HEK293 (cell line): ENCODE measurements around the gene CLEC4G.
A peak's percentile ranks its signal among the peaks of the same experiment; 100 is the strongest.

Experiments used
- CTCF ChIA-PET: fragments of 350-600 bp; formaldehyde crosslinking; extraction: SDS; loops from one replicate; lab custom pipeline; 2021; ENCODE audit warnings: antibody characterized with exemption; lab: Yijun Ruan, JAX
- POLR2A ChIA-PET: fragments of 300-600 bp; formaldehyde crosslinking; extraction: SDS; loops from one replicate; lab custom pipeline; 2020; ENCODE audit warnings: antibody characterized with exemption, inconsistent platforms; lab: Yijun Ruan, JAX
- H3K27ac ChIP-seq: fragments of 200-500 bp; sonication (Bioruptor generic); 2 replicates; pipeline ENCODE4 v1.5.1; 2014; ENCODE audit warnings: low read depth, low read length, control low read depth, inconsistent platforms; ENCODE audit errors: extremely low read depth
- H3K36me3 ChIP-seq, 2 experiments: fragments of 200-500 bp in 1 of 2; sonication (Bioruptor generic) in 1 of 2; 1 replicate in 1 of 2; 2 replicates in 1 of 2; pipeline ENCODE4 v1.5.1; 2014 to 2017; ENCODE audit warnings: inconsistent platforms in 2 of 2, low read length in 2 of 2; ENCODE audit not compliant: control insufficient read depth in 2 of 2, insufficient read depth in 1 of 2
- H3K4me1 ChIP-seq: fragments of 200-500 bp; sonication (Bioruptor generic); 2 replicates; pipeline ENCODE4 v1.5.1; 2014; ENCODE audit warnings: mild to moderate bottlenecking, low read length, inconsistent platforms; ENCODE audit not compliant: control insufficient read depth, insufficient read depth
- H3K4me3 ChIP-seq: 2 replicates; pipeline ENCODE4 v1.5.1; 2011; ENCODE audit warnings: low read depth, mild to moderate bottlenecking, control low read depth, low read length, moderate library complexity
- H3K9me3 ChIP-seq: fragments of 200-500 bp; sonication (Bioruptor generic); 2 replicates; pipeline ENCODE4 v1.5.1; 2014; ENCODE audit warnings: low read depth, low read length, inconsistent platforms; ENCODE audit not compliant: control insufficient read depth, insufficient read depth
- BCL11A ChIP-seq: fragments of 450-650 bp; formaldehyde crosslinking; IDR thresholded peaks from 2 replicates; pipeline ENCODE4 v1.5.1; 2016; ENCODE audit warnings: low read depth, missing biosample characterization, missing genetic modification characterization
- HOXD13 ChIP-seq: sonication (generic); formaldehyde crosslinking; IDR thresholded peaks from 2 replicates; pipeline ENCODE4 v1.8.0; 2022; ENCODE audit warnings: missing genetic modification reagents, borderline replicate concordance
- MEIS1 ChIP-seq: sonication (generic); formaldehyde crosslinking; IDR thresholded peaks from 2 replicates; pipeline ENCODE4 v1.8.1; 2022; ENCODE audit warnings: missing genetic modification reagents, mild to moderate bottlenecking, borderline replicate concordance
- SCRT1 ChIP-seq: fragments of 450-650 bp; formaldehyde crosslinking; IDR thresholded peaks from 2 replicates; pipeline ENCODE4 v1.5.1; 2016; ENCODE audit warnings: missing biosample characterization, missing genetic modification characterization, borderline replicate concordance
- WT1 ChIP-seq: fragments of 450-650 bp; formaldehyde crosslinking; IDR thresholded peaks from 2 replicates; pipeline ENCODE4 v1.5.1; 2016; ENCODE audit warnings: missing biosample characterization, missing genetic modification characterization
- ZEB2 ChIP-seq: fragments of 450-650 bp; formaldehyde crosslinking; IDR thresholded peaks from 2 replicates; pipeline ENCODE4 v1.5.1; 2016; ENCODE audit warnings: missing biosample characterization, missing genetic modification characterization
- ZNF121 ChIP-seq: fragments of 450-650 bp; formaldehyde crosslinking; IDR thresholded peaks from 2 replicates; pipeline ENCODE4 v1.5.1; 2016; ENCODE audit warnings: missing biosample characterization, missing genetic modification characterization
- ZNF146 ChIP-seq: fragments of 450-650 bp; formaldehyde crosslinking; IDR thresholded peaks from 2 replicates; pipeline ENCODE4 v1.5.1; 2016; ENCODE audit warnings: missing biosample characterization, missing genetic modification characterization
- ZNF214 ChIP-seq: fragments of 450-650 bp; formaldehyde crosslinking; IDR thresholded peaks from 2 replicates; pipeline ENCODE4 v1.5.1; 2017; ENCODE audit warnings: missing biosample characterization, mild to moderate bottlenecking, missing genetic modification characterization, borderline replicate concordance
- ZNF223 ChIP-seq: fragments of 450-650 bp; formaldehyde crosslinking; IDR thresholded peaks from 2 replicates; pipeline ENCODE4 v1.5.1; 2016; ENCODE audit warnings: missing biosample characterization, missing genetic modification characterization
- ZNF266 ChIP-seq: fragments of 450-650 bp; formaldehyde crosslinking; IDR thresholded peaks from 2 replicates; pipeline ENCODE4 v1.5.1; 2016; ENCODE audit warnings: missing biosample characterization, missing genetic modification characterization, low read depth
- ZNF324 ChIP-seq: fragments of 450-650 bp; formaldehyde crosslinking; IDR thresholded peaks from 2 replicates; pipeline ENCODE4 v1.5.1; 2016; ENCODE audit warnings: missing biosample characterization, missing genetic modification characterization
- ZNF391 ChIP-seq: fragments of 450-650 bp; formaldehyde crosslinking; IDR thresholded peaks from 2 replicates; pipeline ENCODE4 v1.5.1; 2016; ENCODE audit warnings: low read depth, missing biosample characterization, missing genetic modification characterization, borderline replicate concordance
- ZNF404 ChIP-seq: fragments of 450-650 bp; formaldehyde crosslinking; IDR thresholded peaks from 2 replicates; pipeline ENCODE4 v1.5.1; 2017; ENCODE audit warnings: missing biosample characterization, missing genetic modification characterization
- ZNF530 ChIP-seq: fragments of 450-650 bp; formaldehyde crosslinking; IDR thresholded peaks from 2 replicates; pipeline ENCODE4 v1.5.1; 2016; ENCODE audit warnings: low read depth, missing biosample characterization, missing genetic modification characterization
- ZNF558 ChIP-seq: fragments of 450-650 bp; formaldehyde crosslinking; IDR thresholded peaks from 2 replicates; pipeline ENCODE4 v1.5.1; 2016; ENCODE audit warnings: missing biosample characterization, missing genetic modification characterization
- ZNF571 ChIP-seq: fragments of 450-650 bp; formaldehyde crosslinking; IDR thresholded peaks from 2 replicates; pipeline ENCODE4 v1.5.0; 2017; ENCODE audit warnings: missing biosample characterization, missing genetic modification characterization
- ZNF610 ChIP-seq: fragments of 450-650 bp; formaldehyde crosslinking; IDR thresholded peaks from 2 replicates; pipeline ENCODE4 v1.5.1; 2016; ENCODE audit warnings: missing biosample characterization, missing genetic modification characterization, borderline replicate concordance
- ZNF664 ChIP-seq: fragments of 450-650 bp; formaldehyde crosslinking; IDR thresholded peaks from 2 replicates; pipeline ENCODE4 v1.5.1; 2016; ENCODE audit warnings: missing biosample characterization, missing genetic modification characterization
- ZNF785 ChIP-seq: fragments of 450-650 bp; formaldehyde crosslinking; IDR thresholded peaks from 2 replicates; pipeline ENCODE4 v1.5.1; 2016; ENCODE audit warnings: missing biosample characterization, missing genetic modification characterization
- ZNF843 ChIP-seq: fragments of 450-650 bp; formaldehyde crosslinking; IDR thresholded peaks from 2 replicates; pipeline ENCODE4 v1.5.1; 2016; ENCODE audit warnings: missing biosample characterization, missing genetic modification characterization
- TF ChIP-seq, protein P1 (sequence below): fragments of 450-650 bp; formaldehyde crosslinking; conservative IDR thresholded peaks from 2 replicates; pipeline ENCODE4 v1.5.1; 2016; ENCODE audit warnings: low read depth, missing biosample characterization, missing genetic modification characterization
- TF ChIP-seq, protein P2 (sequence below): fragments of 450-650 bp; formaldehyde crosslinking; IDR thresholded peaks from 2 replicates; pipeline ENCODE4 v1.5.1; 2017; ENCODE audit warnings: missing biosample characterization, missing genetic modification characterization
- TF ChIP-seq, protein P3 (sequence below): fragments of 450-650 bp; formaldehyde crosslinking; IDR thresholded peaks from 2 replicates; pipeline ENCODE4 v1.5.1; 2016; ENCODE audit warnings: missing biosample characterization, missing genetic modification characterization
- TF ChIP-seq, protein P4 (sequence below): fragments of 450-650 bp; IDR thresholded peaks from 2 replicates; pipeline ENCODE4 v1.5.1; 2018; ENCODE audit warnings: missing biosample characterization, missing genetic modification characterization
- TF ChIP-seq, protein P5 (sequence below): fragments of 450-650 bp; formaldehyde crosslinking; IDR thresholded peaks from 2 replicates; pipeline ENCODE4 v1.5.1; 2016; ENCODE audit warnings: missing biosample characterization, missing genetic modification characterization, low read depth

CLEC4G gene

DNA sequence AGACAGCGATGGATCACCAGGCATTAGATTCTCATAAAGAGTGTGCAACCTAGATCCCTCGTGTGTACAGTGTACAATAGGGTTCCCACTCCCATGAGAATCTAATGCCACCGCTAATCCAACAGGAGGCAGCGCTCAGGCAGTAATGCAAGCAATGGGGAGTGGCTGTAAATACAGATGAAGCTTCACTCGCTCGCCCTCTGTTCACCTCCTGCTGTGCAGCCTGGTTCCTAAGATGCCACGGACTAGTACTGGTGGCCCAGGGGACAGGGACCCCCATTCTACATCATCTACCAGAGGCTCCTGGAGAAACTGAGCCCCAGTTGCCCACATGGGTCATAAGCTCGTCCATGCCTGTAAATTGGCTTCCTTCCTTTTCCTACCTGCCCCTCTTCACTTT, 39.2 kb upstream of the CLEC4G start:
- TF ChIP-seq ZNF324 (tag by site-specific recombination): no peak
- TF ChIP-seq BCL11A (tag by site-specific recombination): no peak
- TF ChIP-seq, protein P1, sequence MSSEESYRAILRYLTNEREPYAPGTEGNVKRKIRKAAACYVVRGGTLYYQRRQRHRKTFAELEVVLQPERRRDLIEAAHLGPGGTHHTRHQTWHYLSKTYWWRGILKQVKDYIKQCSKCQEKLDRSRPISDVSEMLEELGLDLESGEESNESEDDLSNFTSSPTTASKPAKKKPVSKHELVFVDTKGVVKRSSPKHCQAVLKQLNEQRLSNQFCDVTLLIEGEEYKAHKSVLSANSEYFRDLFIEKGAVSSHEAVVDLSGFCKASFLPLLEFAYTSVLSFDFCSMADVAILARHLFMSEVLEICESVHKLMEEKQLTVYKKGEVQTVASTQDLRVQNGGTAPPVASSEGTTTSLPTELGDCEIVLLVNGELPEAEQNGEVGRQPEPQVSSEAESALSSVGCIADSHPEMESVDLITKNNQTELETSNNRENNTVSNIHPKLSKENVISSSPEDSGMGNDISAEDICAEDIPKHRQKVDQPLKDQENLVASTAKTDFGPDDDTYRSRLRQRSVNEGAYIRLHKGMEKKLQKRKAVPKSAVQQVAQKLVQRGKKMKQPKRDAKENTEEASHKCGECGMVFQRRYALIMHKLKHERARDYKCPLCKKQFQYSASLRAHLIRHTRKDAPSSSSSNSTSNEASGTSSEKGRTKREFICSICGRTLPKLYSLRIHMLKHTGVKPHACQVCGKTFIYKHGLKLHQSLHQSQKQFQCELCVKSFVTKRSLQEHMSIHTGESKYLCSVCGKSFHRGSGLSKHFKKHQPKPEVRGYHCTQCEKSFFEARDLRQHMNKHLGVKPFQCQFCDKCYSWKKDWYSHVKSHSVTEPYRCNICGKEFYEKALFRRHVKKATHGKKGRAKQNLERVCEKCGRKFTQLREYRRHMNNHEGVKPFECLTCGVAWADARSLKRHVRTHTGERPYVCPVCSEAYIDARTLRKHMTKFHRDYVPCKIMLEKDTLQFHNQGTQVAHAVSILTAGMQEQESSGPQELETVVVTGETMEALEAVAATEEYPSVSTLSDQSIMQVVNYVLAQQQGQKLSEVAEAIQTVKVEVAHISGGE (tag by site-specific recombination): no peak
- no peak for TF ChIP-seq SCRT1
- peak; percentile 86; the same call in 1 of the 2 replicates for TF ChIP-seq ZNF610
- TF ChIP-seq ZNF664 (tag by site-specific recombination): no peak
- ChIA-PET POLR2A (no interaction called here), CTCF (no interaction called here)
- no peaks in the 10 kb centered on the region for H3K9me3 ChIP-seq
- H3K4me1 ChIP-seq: no peaks in the 10 kb centered on the region
- H3K27ac ChIP-seq: no peak overlapping the region
- no peak overlapping the region for H3K4me3 ChIP-seq
- no peaks in the 10 kb centered on the region for H3K36me3 ChIP-seq

DNA sequence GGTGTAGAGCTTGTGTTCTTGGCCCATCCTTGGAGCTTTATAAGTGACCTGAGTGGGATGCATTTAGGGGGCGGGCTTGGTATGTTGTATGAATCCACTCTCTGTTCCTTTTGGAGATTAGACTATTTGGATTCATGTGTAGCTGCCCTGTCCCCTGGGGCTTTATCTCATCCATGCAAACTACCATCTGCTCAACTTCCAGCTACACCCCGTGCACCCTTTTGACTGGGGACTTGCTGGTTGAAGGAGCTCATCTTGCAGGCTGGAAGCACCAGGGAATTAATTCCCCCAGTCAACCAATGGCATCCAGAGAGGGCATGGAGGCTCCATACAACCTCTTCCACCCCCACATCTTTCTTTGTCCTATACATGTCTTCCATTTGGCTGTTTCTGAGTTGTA, 37.3 kb upstream of the CLEC4G start:
- H3K36me3 ChIP-seq: no peaks in the 10 kb centered on the region
- ChIA-PET POLR2A (no interaction called here), CTCF (no interaction called here)
- H3K4me3 ChIP-seq: no peak overlapping the region
- no peaks in the 10 kb centered on the region for H3K9me3 ChIP-seq
- no peak overlapping the region for H3K27ac ChIP-seq
- TF ChIP-seq MEIS1 (no peak), ZNF391 (tag by site-specific recombination) (no peak), ZNF223 (tag by site-specific recombination) (no peak), HOXD13 (CRISPR knock-in tag) (no peak), ZNF530 (tag by site-specific recombination) (no peak), ZNF404 (tag by site-specific recombination) (no peak), ZNF121 (tag by site-specific recombination) (no peak), ZNF214 (tag by site-specific recombination) (no peak), ZNF558 (no peak), ZNF785 (tag by site-specific recombination) (no peak), ZNF146 (tag by site-specific recombination) (no peak)
- TF ChIP-seq, protein P2, sequence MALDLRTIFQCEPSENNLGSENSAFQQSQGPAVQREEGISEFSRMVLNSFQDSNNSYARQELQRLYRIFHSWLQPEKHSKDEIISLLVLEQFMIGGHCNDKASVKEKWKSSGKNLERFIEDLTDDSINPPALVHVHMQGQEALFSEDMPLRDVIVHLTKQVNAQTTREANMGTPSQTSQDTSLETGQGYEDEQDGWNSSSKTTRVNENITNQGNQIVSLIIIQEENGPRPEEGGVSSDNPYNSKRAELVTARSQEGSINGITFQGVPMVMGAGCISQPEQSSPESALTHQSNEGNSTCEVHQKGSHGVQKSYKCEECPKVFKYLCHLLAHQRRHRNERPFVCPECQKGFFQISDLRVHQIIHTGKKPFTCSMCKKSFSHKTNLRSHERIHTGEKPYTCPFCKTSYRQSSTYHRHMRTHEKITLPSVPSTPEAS (tag by site-specific recombination): no peak
- H3K4me1 ChIP-seq: no peaks in the 10 kb centered on the region

DNA sequence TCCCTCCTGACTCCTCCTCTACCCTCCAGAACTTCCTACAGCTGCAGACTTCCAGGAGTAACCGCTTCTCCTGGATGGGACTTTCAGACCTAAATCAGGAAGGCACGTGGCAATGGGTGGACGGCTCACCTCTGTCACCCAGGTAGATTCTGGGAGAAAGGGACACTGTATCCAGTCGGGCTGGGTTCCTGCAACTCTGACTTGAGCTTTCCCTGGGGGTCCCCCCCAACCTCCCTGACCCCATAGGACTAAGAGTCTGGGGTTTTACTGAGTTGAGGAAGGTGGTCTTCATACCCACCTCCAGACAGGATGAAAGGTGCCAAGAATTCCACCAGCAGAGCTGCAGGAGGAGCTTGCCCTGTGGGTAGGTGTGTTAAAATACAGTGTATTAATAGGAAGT, 35.6 kb upstream of the CLEC4G start:
- ChIA-PET CTCF (interaction anchor here (1.0 kb wide), 1 partner anchor 87 kb away, joined by 3 read pairs; the partner anchor contains the start of gene TRAPPC5), POLR2A (interaction anchor here (0.6 to 1.1 kb wide), 2 partner anchors 71 to 452 kb away, joined by 3 to 4 read pairs; no protein-coding TSS in a partner anchor)
- H3K27ac ChIP-seq: no peak overlapping the region
- H3K4me1 ChIP-seq: no peaks in the 10 kb centered on the region
- H3K4me3 ChIP-seq: no peak overlapping the region
- no peaks in the 10 kb centered on the region for H3K36me3 ChIP-seq
- H3K9me3 ChIP-seq: no peaks in the 10 kb centered on the region
- no peak for TF ChIP-seq ZNF571 (tag by site-specific recombination)
- TF ChIP-seq ZNF843 (tag by site-specific recombination): no peak
- TF ChIP-seq, protein P3, sequence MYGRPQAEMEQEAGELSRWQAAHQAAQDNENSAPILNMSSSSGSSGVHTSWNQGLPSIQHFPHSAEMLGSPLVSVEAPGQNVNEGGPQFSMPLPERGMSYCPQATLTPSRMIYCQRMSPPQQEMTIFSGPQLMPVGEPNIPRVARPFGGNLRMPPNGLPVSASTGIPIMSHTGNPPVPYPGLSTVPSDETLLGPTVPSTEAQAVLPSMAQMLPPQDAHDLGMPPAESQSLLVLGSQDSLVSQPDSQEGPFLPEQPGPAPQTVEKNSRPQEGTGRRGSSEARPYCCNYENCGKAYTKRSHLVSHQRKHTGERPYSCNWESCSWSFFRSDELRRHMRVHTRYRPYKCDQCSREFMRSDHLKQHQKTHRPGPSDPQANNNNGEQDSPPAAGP (tag by site-specific recombination): no peak
- TF ChIP-seq, protein P4, sequence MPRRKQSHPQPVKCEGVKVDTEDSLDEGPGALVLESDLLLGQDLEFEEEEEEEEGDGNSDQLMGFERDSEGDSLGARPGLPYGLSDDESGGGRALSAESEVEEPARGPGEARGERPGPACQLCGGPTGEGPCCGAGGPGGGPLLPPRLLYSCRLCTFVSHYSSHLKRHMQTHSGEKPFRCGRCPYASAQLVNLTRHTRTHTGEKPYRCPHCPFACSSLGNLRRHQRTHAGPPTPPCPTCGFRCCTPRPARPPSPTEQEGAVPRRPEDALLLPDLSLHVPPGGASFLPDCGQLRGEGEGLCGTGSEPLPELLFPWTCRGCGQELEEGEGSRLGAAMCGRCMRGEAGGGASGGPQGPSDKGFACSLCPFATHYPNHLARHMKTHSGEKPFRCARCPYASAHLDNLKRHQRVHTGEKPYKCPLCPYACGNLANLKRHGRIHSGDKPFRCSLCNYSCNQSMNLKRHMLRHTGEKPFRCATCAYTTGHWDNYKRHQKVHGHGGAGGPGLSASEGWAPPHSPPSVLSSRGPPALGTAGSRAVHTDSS (tag by site-specific recombination): no peak
- TF ChIP-seq WT1 (tag by site-specific recombination): no peak
- TF ChIP-seq, protein P5, sequence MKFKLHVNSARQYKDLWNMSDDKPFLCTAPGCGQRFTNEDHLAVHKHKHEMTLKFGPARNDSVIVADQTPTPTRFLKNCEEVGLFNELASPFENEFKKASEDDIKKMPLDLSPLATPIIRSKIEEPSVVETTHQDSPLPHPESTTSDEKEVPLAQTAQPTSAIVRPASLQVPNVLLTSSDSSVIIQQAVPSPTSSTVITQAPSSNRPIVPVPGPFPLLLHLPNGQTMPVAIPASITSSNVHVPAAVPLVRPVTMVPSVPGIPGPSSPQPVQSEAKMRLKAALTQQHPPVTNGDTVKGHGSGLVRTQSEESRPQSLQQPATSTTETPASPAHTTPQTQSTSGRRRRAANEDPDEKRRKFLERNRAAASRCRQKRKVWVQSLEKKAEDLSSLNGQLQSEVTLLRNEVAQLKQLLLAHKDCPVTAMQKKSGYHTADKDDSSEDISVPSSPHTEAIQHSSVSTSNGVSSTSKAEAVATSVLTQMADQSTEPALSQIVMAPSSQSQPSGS: no peak
- TF ChIP-seq ZEB2: no peak
- no peak for TF ChIP-seq ZNF266 (tag by site-specific recombination)
